Subcutaneous abdominal adipose tissue (tissue), 5 donors: Measurements from ENCODE around the gene NGB.
"Not testable (repeated sequence)": the region's sequence is repeated elsewhere in the genome, so short reads cannot be mapped to it uniquely, and the experiment has no call there.

Source experiments
- H3K27ac ChIP-seq: one replicate; pipeline ENCODE4 v1.7.0; 2013; ENCODE audit warnings: low read depth, mild to moderate bottlenecking, inconsistent platforms, low read length, moderate library complexity
- H3K27me3 ChIP-seq, 5 donors: one replicate each; pipeline ENCODE4 v1.7.0; 2013; ENCODE audit warnings: low read length in 5 of 5, inconsistent platforms in 1 of 5; ENCODE audit not compliant: control insufficient read depth in 5 of 5, insufficient read depth in 4 of 5
- H3K36me3 ChIP-seq, 5 donors: one replicate each; pipeline ENCODE4 v1.7.0; 2013; ENCODE audit warnings: low read length in 5 of 5; ENCODE audit not compliant: control insufficient read depth in 5 of 5, insufficient read depth in 5 of 5
- H3K4me1 ChIP-seq, 5 donors: one replicate each; pipeline ENCODE4 v1.7.0; 2013; ENCODE audit warnings: low read length in 5 of 5, mild to moderate bottlenecking in 3 of 5, moderate library complexity in 1 of 5; ENCODE audit not compliant: control insufficient read depth in 5 of 5, insufficient read depth in 5 of 5
- H3K4me3 ChIP-seq, 5 donors: one replicate each; pipeline ENCODE4 v1.7.0; 2013; ENCODE audit warnings: low read length in 5 of 5, low read depth in 1 of 5
- H3K9ac ChIP-seq, 5 donors: one replicate each; pipeline ENCODE4 v1.7.0; 2013; ENCODE audit warnings: low read length in 5 of 5, mild to moderate bottlenecking in 4 of 5, moderate library complexity in 3 of 5
- H3K9me3 ChIP-seq, 5 donors: one replicate each; pipeline ENCODE4 v1.7.0; 2013; ENCODE audit warnings: low read length in 5 of 5; ENCODE audit not compliant: control insufficient read depth in 5 of 5
- donor health status: healthy.
- donor health status: healthy.
- donor health status: healthy.
- donor health status: healthy.
- donor health status: healthy.

Gene NGB

GRCh38 chr14:77299771-77300170 lies 28.8 kb upstream of the NGB start:
- Histone ChIP-seq H3K4me3 (no peak overlapping the region), H3K27me3 (no peaks in the 10 kb centered on the region), H3K27ac (no peak overlapping the region), H3K4me1 (peaks cover 0 to 6% (median 3%) of the 10 kb centered on the region in 5 donors), H3K9ac (no peak overlapping the region), H3K36me3 (peaks cover 5 to 70% (median 57%) of the 10 kb centered on the region in 5 donors), H3K9me3 (no peaks in the 10 kb centered on the region)

GRCh38 chr14:77296906-77297305 lies 25.9 kb upstream of the NGB start:
- Histone ChIP-seq H3K9me3 (no peaks in the 10 kb centered on the region), H3K9ac (no peak overlapping the region), H3K36me3 (peaks cover 20 to 69% (median 44%) of the 10 kb centered on the region in 5 donors)

GRCh38 chr14:77296155-77296554 lies 25.1 kb upstream of the NGB start:
- no peak overlapping the region for H3K27ac ChIP-seq
- no peaks in the 10 kb centered on the region for H3K27me3 ChIP-seq
- H3K4me1 ChIP-seq = peaks cover 0 to under 1% (median under 1%) of the 10 kb centered on the region in 5 donors
- no peak overlapping the region for H3K4me3 ChIP-seq
- H3K36me3 ChIP-seq = peaks cover 20 to 63% (median 44%) of the 10 kb centered on the region in 5 donors
- H3K9ac ChIP-seq = no peak overlapping the region
- H3K9me3 ChIP-seq = no peaks in the 10 kb centered on the region

More at GRCh38 chr14:77296906-77297305, 25.9 kb upstream of the NGB start:
- Histone ChIP-seq H3K27me3 (no peaks in the 10 kb centered on the region), H3K4me1 (peaks cover 0 to 6% (median 3%) of the 10 kb centered on the region in 5 donors), H3K4me3 (no peak overlapping the region), H3K27ac (no peak overlapping the region)

GRCh38 chr14:77290705-77291104 lies 19.7 kb upstream of the NGB start:
- H3K27me3 ChIP-seq = no peaks in the 10 kb centered on the region
- no peaks in the 10 kb centered on the region for H3K4me1 ChIP-seq
- H3K36me3 ChIP-seq = peaks cover 38 to 68% (median 49%) of the 10 kb centered on the region in 5 donors
- H3K9me3 ChIP-seq = no peaks in the 10 kb centered on the region
- no peak overlapping the region for H3K27ac ChIP-seq
- no peak overlapping the region for H3K9ac ChIP-seq
- H3K4me3 ChIP-seq = no peak overlapping the region

GRCh38 chr14:77286576-77286975 lies 15.6 kb upstream of the NGB start:
- Histone ChIP-seq H3K36me3 (peaks cover 41 to 84% (median 78%) of the 10 kb centered on the region in 5 donors), H3K27ac (no peak overlapping the region)

GRCh38 chr14:77284466-77284865 lies 13.5 kb upstream of the NGB start:
- H3K27me3 ChIP-seq = no peaks in the 10 kb centered on the region
- no peak overlapping the region for H3K4me3 ChIP-seq
- H3K9ac ChIP-seq = no peak overlapping the region
- H3K9me3 ChIP-seq = no peaks in the 10 kb centered on the region
- H3K27ac ChIP-seq = no peak overlapping the region
- H3K4me1 ChIP-seq = no peaks in the 10 kb centered on the region
- H3K36me3 ChIP-seq = peaks cover 34 to 85% (median 82%) of the 10 kb centered on the region in 5 donors

More at GRCh38 chr14:77286576-77286975, 15.6 kb upstream of the NGB start:
- no peaks in the 10 kb centered on the region for H3K4me1 ChIP-seq
- no peak overlapping the region for H3K4me3 ChIP-seq
- H3K9ac ChIP-seq = no peak overlapping the region
- no peaks in the 10 kb centered on the region for H3K27me3 ChIP-seq
- H3K9me3 ChIP-seq = no peaks in the 10 kb centered on the region

- Histone ChIP-seq H3K9ac (no peak overlapping the region), H3K36me3 (peaks cover 34 to 88% (median 85%) of the 10 kb centered on the region in 5 donors), H3K9me3 (no peaks in the 10 kb centered on the region), H3K4me1 (no peaks in the 10 kb centered on the region), H3K27ac (no peak overlapping the region), H3K27me3 (no peaks in the 10 kb centered on the region), H3K4me3 (no peak overlapping the region)
Observed at GRCh38 chr14:77284066-77284465, 13.1 kb upstream of the NGB start.

GRCh38 chr14:77281852-77282410 lies 10.9 kb upstream of the NGB start:
- peaks cover 29 to 94% (median 89%) of the 10 kb centered on the region in 5 donors for H3K36me3 ChIP-seq
- no peaks in the 10 kb centered on the region for H3K4me1 ChIP-seq
- H3K27me3 ChIP-seq = no peaks in the 10 kb centered on the region

GRCh38 chr14:77280921-77281320 lies 9.9 kb upstream of the NGB start:
- not testable (repeated sequence) for H3K9me3 ChIP-seq, H3K27ac ChIP-seq, H3K27me3 ChIP-seq, H3K4me3 ChIP-seq, H3K4me1 ChIP-seq, H3K9ac ChIP-seq
- H3K36me3 ChIP-seq = peaks cover 24 to 94% (median 87%) of the 10 kb centered on the region in 5 donors

More at GRCh38 chr14:77281852-77282410, 10.9 kb upstream of the NGB start:
- H3K4me3 ChIP-seq = no peak overlapping the region
- no peaks in the 10 kb centered on the region for H3K9me3 ChIP-seq
- H3K27ac ChIP-seq = no peak overlapping the region
- H3K9ac ChIP-seq = no peak overlapping the region

- H3K36me3 ChIP-seq = peaks cover 13 to 83% (median 77%) of the 10 kb centered on the region in 5 donors
- H3K4me3 ChIP-seq = no peak overlapping the region
- no peak overlapping the region for H3K9ac ChIP-seq
- H3K27ac ChIP-seq = no peak overlapping the region
- H3K27me3 ChIP-seq = no peaks in the 10 kb centered on the region
- no peaks in the 10 kb centered on the region for H3K4me1 ChIP-seq
- H3K9me3 ChIP-seq = no peaks in the 10 kb centered on the region
Observed at GRCh38 chr14:77279719-77280118, 8.7 kb upstream of the NGB start.
